ENCODE data around the gene PPAT. TPM values are rescaled to one million over a fixed set of nuclear protein-coding genes. Genes with fewer than 3 reads are reported as not detected.

The PPAT gene
- total RNA-seq, 3 donors from 2014 or later (not counting 1 experiment from before 2014, with no cell fraction given), result 4.3 to 8.9 (median 6.2) TPM

DNA sequence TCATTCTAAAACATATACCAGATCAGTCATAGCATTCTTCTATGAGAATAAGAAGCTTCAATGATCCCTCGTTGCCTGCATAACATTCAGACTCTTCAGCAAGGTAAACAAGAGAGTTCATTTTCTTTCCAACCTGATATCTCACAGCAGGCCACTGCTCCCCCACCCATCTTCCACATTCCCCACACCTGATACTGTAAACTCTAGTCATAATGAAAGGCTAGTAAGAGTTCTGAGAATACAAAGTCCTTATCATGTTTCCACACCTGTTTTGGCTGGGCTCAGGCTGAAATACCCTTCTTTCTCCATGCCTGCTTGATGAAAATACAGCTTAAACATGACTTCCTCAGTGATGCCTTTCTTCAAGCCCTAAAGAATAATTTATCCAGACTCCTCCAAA is 45.9 kb downstream of the PPAT start:
- TF ChIP-seq CTCF (IDR thresholded peaks at IDR 0.05), result no peak
- intact Hi-C loops (cut with micrococcal nuclease), result no loop called here
- Histone ChIP-seq H3K4me1 (ENCODE audit: control insufficient read depth, insufficient read depth, low read length) (peaks cover 11% of the 10 kb centered on the region), H3K27me3 (ENCODE audit: control insufficient read depth, insufficient read depth, low read length) (no peaks in the 10 kb centered on the region), H3K4me3 (ENCODE audit: low read length) (no peak overlapping the region), H3K27ac (ENCODE audit: low read length) (no peak overlapping the region), H3K36me3 (ENCODE audit: control insufficient read depth, insufficient read depth, low read length) (no peaks in the 10 kb centered on the region), H3K9me3 (ENCODE audit: control insufficient read depth, insufficient read depth, low read length) (no peaks in the 10 kb centered on the region)
- Mint-ChIP-seq H3K27ac (peak overlapping the region; percentile 98 to 99), H3K4me1 (peaks cover 24 to 31% of the 10 kb centered on the region in 2 donors), H3K36me3 (no peaks in the 10 kb centered on the region), H3K27me3 (ENCODE audit: low read depth in 2 of 2) (no peaks in the 10 kb centered on the region), H3K4me3 (peak overlapping the region; percentile 98), H3K9me3 (no peaks in the 10 kb centered on the region)
- 77% methylated on average over 1 of the region's 1 CpG for WGBS (ENCODE audit: insufficient coverage)
- ATAC-seq, result no peak
- no peak for DNase-seq

DNA sequence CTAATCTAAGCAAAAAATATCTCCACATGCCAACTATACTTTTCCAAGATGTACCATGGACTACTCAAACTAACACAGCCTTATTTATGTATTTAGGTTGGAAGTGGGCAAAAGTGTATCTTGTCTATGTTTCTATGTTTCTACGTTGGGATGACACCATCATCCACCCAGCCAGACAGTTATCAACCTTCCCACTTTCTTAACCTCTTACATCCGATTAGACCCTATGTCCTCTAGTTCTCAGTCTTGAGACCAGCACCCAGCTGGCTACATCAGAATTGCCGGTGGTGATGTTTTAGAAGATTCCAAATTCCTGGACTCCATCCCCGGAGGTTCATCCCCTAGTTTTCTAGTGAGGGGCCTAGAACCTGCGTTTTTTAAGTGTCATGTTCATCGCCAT is 47.1 kb downstream of the PPAT start:
- peak overlapping the region; percentile 73 for H3K4me3 ChIP-seq (ENCODE audit: low read length)
- DNase-seq (no peak), ATAC-seq (no peak)
- TF ChIP-seq CTCF (IDR thresholded peaks at IDR 0.05), result no peak
- H3K9me3 ChIP-seq (ENCODE audit: control insufficient read depth, insufficient read depth, low read length), result no peaks in the 10 kb centered on the region
- Mint-ChIP-seq H3K9me3 (no peaks in the 10 kb centered on the region), H3K36me3 (no peaks in the 10 kb centered on the region), H3K4me3 (peak overlapping the region; percentile 98), H3K4me1 (peaks cover 24 to 31% of the 10 kb centered on the region in 2 donors), H3K27ac (peak overlapping the region; percentile 98 to 99), H3K27me3 (ENCODE audit: low read depth in 2 of 2) (no peaks in the 10 kb centered on the region)
- H3K27ac ChIP-seq (ENCODE audit: low read length), result peak overlapping the region; percentile 94
- 49% methylated on average over 5 of the region's 6 CpGs for WGBS (ENCODE audit: insufficient coverage)
- H3K36me3 ChIP-seq (ENCODE audit: control insufficient read depth, insufficient read depth, low read length), result no peaks in the 10 kb centered on the region
- H3K4me1 ChIP-seq (ENCODE audit: control insufficient read depth, insufficient read depth, low read length), result peaks cover 11% of the 10 kb centered on the region
- H3K27me3 ChIP-seq (ENCODE audit: control insufficient read depth, insufficient read depth, low read length), result no peaks in the 10 kb centered on the region
- intact Hi-C loops (cut with micrococcal nuclease), result no loop called here

DNA sequence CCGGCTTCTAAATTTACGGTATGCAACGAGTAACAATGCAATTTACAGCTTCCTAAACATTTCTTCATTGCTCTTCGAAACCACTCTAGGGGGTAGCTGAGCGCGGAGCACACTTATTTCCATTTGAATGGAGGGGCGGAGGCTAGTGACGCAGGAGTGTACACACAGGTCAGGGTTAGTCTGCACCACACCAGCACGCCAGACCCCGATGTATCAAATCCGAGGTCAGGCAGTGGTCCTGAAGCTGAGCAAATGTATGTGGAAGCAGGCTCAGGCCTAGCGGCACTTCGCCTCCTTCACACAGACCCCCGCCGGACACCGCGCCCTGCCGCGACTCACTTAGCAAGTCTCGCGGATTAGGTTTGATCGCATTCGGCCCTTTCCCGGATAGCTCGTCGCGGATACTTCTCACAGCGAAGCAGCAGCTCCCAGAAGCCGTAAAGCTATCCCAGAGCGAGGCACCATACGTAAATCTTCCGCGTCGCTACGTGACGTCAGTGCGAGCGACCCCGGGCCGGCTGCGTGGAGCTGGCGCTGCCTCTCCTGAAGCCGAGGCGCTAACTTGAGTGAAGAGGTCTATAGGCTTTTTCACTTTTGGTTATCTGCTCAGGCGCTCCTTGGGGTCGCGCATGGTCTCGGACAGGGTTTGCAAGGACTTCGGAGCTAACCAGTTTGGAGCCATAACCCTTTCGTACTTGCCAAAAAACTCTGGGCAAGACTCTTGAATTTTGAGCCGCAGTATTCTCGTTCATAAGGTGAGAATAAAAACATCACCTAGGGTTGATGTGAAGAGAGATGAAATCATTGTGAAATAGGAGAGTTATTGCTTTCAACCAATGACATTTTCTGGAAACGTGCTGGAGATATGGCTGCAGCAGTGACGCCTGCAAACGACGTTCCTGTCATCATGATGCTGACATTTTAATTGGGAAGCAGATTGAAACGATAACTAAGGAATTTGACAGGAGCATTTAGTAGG is 48.1 kb downstream of the PPAT start, which contains the start of gene AASDH:
Gene AASDH (minus strand): TSS at position 469 of the 979 bp plus-strand sequence. CDS start 3,192 bp downstream, outside the sequence.
- Histone ChIP-seq H3K4me3 (ENCODE audit: low read length) (peak within 1 kb of the TSS; percentile 73), H3K36me3 (ENCODE audit: control insufficient read depth, insufficient read depth, low read length) (no peaks in the 10 kb centered on the region), H3K27me3 (ENCODE audit: control insufficient read depth, insufficient read depth, low read length) (no peaks in the 10 kb centered on the region), H3K27ac (ENCODE audit: low read length) (peak within 1 kb of the TSS; percentile 94), H3K9me3 (ENCODE audit: control insufficient read depth, insufficient read depth, low read length) (no peaks in the 10 kb centered on the region), H3K4me1 (ENCODE audit: control insufficient read depth, insufficient read depth, low read length) (peaks cover 11% of the 10 kb centered on the region)
- Mint-ChIP-seq H3K27ac (peak within 1 kb of the TSS; percentile 98 to 99), H3K9me3 (no peaks in the 10 kb centered on the region), H3K4me1 (peaks cover 24 to 31% of the 10 kb centered on the region in 2 donors), H3K4me3 (peak within 1 kb of the TSS; percentile 98), H3K36me3 (no peaks in the 10 kb centered on the region), H3K27me3 (ENCODE audit: low read depth in 2 of 2) (no peaks in the 10 kb centered on the region)
- under 1% methylated on average over 57 of the region's 57 CpGs for WGBS (ENCODE audit: insufficient coverage)
- DNase-seq, result peak; percentile 97 to 98
- no peak for TF ChIP-seq CTCF (IDR thresholded peaks at IDR 0.05)
- intact Hi-C loops (cut with micrococcal nuclease), result loop anchor here (1.0 kb wide), 4 partner anchors 49 to 590 kb away; partner anchors contain the start of genes CEP135, NOA1, PAICS and SRP72
- peak; percentile 84 to 92 (median 86) for ATAC-seq

Data from natural killer cell (primary cell).